ENCODE data around the gene SLC40A1.
"Not testable (repeated sequence)": the region's sequence is repeated elsewhere in the genome, so short reads cannot be mapped to it uniquely, and the experiment has no call there.

Gene SLC40A1

GRCh38 chr2:189610700-189611099 lies 30.1 kb upstream of the SLC40A1 start:
- Mint-ChIP-seq H3K27ac (no peak overlapping the region), H3K4me3 (no peak overlapping the region), H3K27me3 (ENCODE audit: low read depth) (no peaks in the 10 kb centered on the region), H3K9me3 (no peaks in the 10 kb centered on the region), H3K4me1 (ENCODE audit: low read depth) (peaks cover 3% of the 10 kb centered on the region), H3K36me3 (ENCODE audit: low read depth) (no peaks in the 10 kb centered on the region)

- H3K27ac Mint-ChIP-seq = no peak overlapping the region
- no peaks in the 10 kb centered on the region for H3K9me3 Mint-ChIP-seq
- H3K4me1 Mint-ChIP-seq (ENCODE audit: low read depth) = peaks cover 3% of the 10 kb centered on the region
- H3K27me3 Mint-ChIP-seq (ENCODE audit: low read depth) = no peaks in the 10 kb centered on the region
- H3K4me3 Mint-ChIP-seq = no peak overlapping the region
- no peaks in the 10 kb centered on the region for H3K36me3 Mint-ChIP-seq (ENCODE audit: low read depth)
These were observed 29.3 kb upstream of the SLC40A1 start for GRCh38 chr2:189609853-189610252.

GRCh38 chr2:189609423-189609816 lies 28.8 kb upstream of the SLC40A1 start:
- no peaks in the 10 kb centered on the region for H3K36me3 Mint-ChIP-seq (ENCODE audit: low read depth)

GRCh38 chr2:189608795-189609422 lies 28.3 kb upstream of the SLC40A1 start:
- Mint-ChIP-seq H3K27me3 (ENCODE audit: low read depth) (no peaks in the 10 kb centered on the region), H3K9me3 (no peaks in the 10 kb centered on the region), H3K4me1 (ENCODE audit: low read depth) (peaks cover 3% of the 10 kb centered on the region), H3K36me3 (ENCODE audit: low read depth) (no peaks in the 10 kb centered on the region), H3K4me3 (no peak overlapping the region), H3K27ac (no peak overlapping the region)

More at GRCh38 chr2:189609423-189609816, 28.8 kb upstream of the SLC40A1 start:
- no peaks in the 10 kb centered on the region for H3K27me3 Mint-ChIP-seq (ENCODE audit: low read depth)
- no peak overlapping the region for H3K27ac Mint-ChIP-seq
- H3K9me3 Mint-ChIP-seq = no peaks in the 10 kb centered on the region
- H3K4me3 Mint-ChIP-seq = no peak overlapping the region
- H3K4me1 Mint-ChIP-seq (ENCODE audit: low read depth) = peaks cover 3% of the 10 kb centered on the region

GRCh38 chr2:189608170-189608569 lies 27.6 kb upstream of the SLC40A1 start:
- H3K4me3 Mint-ChIP-seq = no peak overlapping the region
- H3K27ac Mint-ChIP-seq = no peak overlapping the region
- H3K27me3 Mint-ChIP-seq (ENCODE audit: low read depth) = no peaks in the 10 kb centered on the region
- H3K36me3 Mint-ChIP-seq (ENCODE audit: low read depth) = no peaks in the 10 kb centered on the region
- H3K9me3 Mint-ChIP-seq = no peaks in the 10 kb centered on the region
- H3K4me1 Mint-ChIP-seq (ENCODE audit: low read depth) = peaks cover 2% of the 10 kb centered on the region

GRCh38 chr2:189602233-189602632 lies 21.6 kb upstream of the SLC40A1 start:
- no peaks in the 10 kb centered on the region for H3K9me3 Mint-ChIP-seq
- no peaks in the 10 kb centered on the region for H3K36me3 Mint-ChIP-seq (ENCODE audit: low read depth)
- no peak overlapping the region for H3K4me3 Mint-ChIP-seq
- H3K4me1 Mint-ChIP-seq (ENCODE audit: low read depth) = no peaks in the 10 kb centered on the region
- peaks cover 3% of the 10 kb centered on the region for H3K27me3 Mint-ChIP-seq (ENCODE audit: low read depth)
- H3K27ac Mint-ChIP-seq = no peak overlapping the region

GRCh38 chr2:189601652-189602051 lies 21.1 kb upstream of the SLC40A1 start:
- H3K4me1 Mint-ChIP-seq (ENCODE audit: low read depth); H3K9me3 Mint-ChIP-seq; H3K27ac Mint-ChIP-seq: not testable (repeated sequence)

GRCh38 chr2:189601043-189601442 lies 20.5 kb upstream of the SLC40A1 start:
- Mint-ChIP-seq H3K4me1 (ENCODE audit: low read depth) (no peaks in the 10 kb centered on the region), H3K36me3 (ENCODE audit: low read depth) (no peaks in the 10 kb centered on the region), H3K27me3 (ENCODE audit: low read depth) (peaks cover 3% of the 10 kb centered on the region), H3K27ac (no peak overlapping the region), H3K9me3 (no peaks in the 10 kb centered on the region), H3K4me3 (no peak overlapping the region)

More at GRCh38 chr2:189601652-189602051, 21.1 kb upstream of the SLC40A1 start:
- H3K27me3 Mint-ChIP-seq (ENCODE audit: low read depth); H3K4me3 Mint-ChIP-seq; H3K36me3 Mint-ChIP-seq (ENCODE audit: low read depth): not testable (repeated sequence)

- Mint-ChIP-seq H3K36me3 (ENCODE audit: low read depth) (no peaks in the 10 kb centered on the region), H3K27ac (no peak overlapping the region), H3K4me3 (no peak overlapping the region), H3K27me3 (ENCODE audit: low read depth) (peaks cover 3% of the 10 kb centered on the region), H3K4me1 (ENCODE audit: low read depth) (peaks cover 2% of the 10 kb centered on the region), H3K9me3 (no peaks in the 10 kb centered on the region)
These were observed 18.7 kb upstream of the SLC40A1 start for GRCh38 chr2:189599245-189599644.

- no peak overlapping the region for H3K4me3 Mint-ChIP-seq
- H3K27ac Mint-ChIP-seq = no peak overlapping the region
- peaks cover 17% of the 10 kb centered on the region for H3K4me1 Mint-ChIP-seq (ENCODE audit: low read depth)
- no peaks in the 10 kb centered on the region for H3K36me3 Mint-ChIP-seq (ENCODE audit: low read depth)
- H3K9me3 Mint-ChIP-seq = no peaks in the 10 kb centered on the region
- H3K27me3 Mint-ChIP-seq (ENCODE audit: low read depth) = peaks cover 3% of the 10 kb centered on the region
These were observed 14.8 kb upstream of the SLC40A1 start for GRCh38 chr2:189595417-189595816.

GRCh38 chr2:189594305-189594704 lies 13.7 kb upstream of the SLC40A1 start:
- peaks cover 3% of the 10 kb centered on the region for H3K27me3 Mint-ChIP-seq (ENCODE audit: low read depth)
- H3K4me3 Mint-ChIP-seq = no peak overlapping the region
- H3K36me3 Mint-ChIP-seq (ENCODE audit: low read depth) = no peaks in the 10 kb centered on the region
- H3K4me1 Mint-ChIP-seq (ENCODE audit: low read depth) = peaks cover 17% of the 10 kb centered on the region
- no peaks in the 10 kb centered on the region for H3K9me3 Mint-ChIP-seq
- no peak overlapping the region for H3K27ac Mint-ChIP-seq

- no peak overlapping the region for H3K4me3 Mint-ChIP-seq
These were observed 12.5 kb upstream of the SLC40A1 start for GRCh38 chr2:189593115-189593514.

GRCh38 chr2:189592353-189592984 lies 11.9 kb upstream of the SLC40A1 start:
- H3K4me3 Mint-ChIP-seq = no peak overlapping the region
- no peaks in the 10 kb centered on the region for H3K36me3 Mint-ChIP-seq (ENCODE audit: low read depth)
- H3K4me1 Mint-ChIP-seq (ENCODE audit: low read depth) = peaks cover 17% of the 10 kb centered on the region
- no peaks in the 10 kb centered on the region for H3K9me3 Mint-ChIP-seq
- no peak overlapping the region for H3K27ac Mint-ChIP-seq
- H3K27me3 Mint-ChIP-seq (ENCODE audit: low read depth) = peaks cover 3% of the 10 kb centered on the region

More at GRCh38 chr2:189593115-189593514, 12.5 kb upstream of the SLC40A1 start:
- Mint-ChIP-seq H3K27ac (no peak overlapping the region), H3K9me3 (no peaks in the 10 kb centered on the region), H3K27me3 (ENCODE audit: low read depth) (peaks cover 3% of the 10 kb centered on the region), H3K4me1 (ENCODE audit: low read depth) (peaks cover 17% of the 10 kb centered on the region), H3K36me3 (ENCODE audit: low read depth) (no peaks in the 10 kb centered on the region)

- H3K36me3 Mint-ChIP-seq (ENCODE audit: low read depth) = no peaks in the 10 kb centered on the region
- no peak overlapping the region for H3K4me3 Mint-ChIP-seq
- H3K27ac Mint-ChIP-seq = no peak overlapping the region
- H3K27me3 Mint-ChIP-seq (ENCODE audit: low read depth) = peaks cover 17% of the 10 kb centered on the region
- peaks cover 10% of the 10 kb centered on the region for H3K4me1 Mint-ChIP-seq (ENCODE audit: low read depth)
- no peaks in the 10 kb centered on the region for H3K9me3 Mint-ChIP-seq
These were observed 7.2 kb upstream of the SLC40A1 start for GRCh38 chr2:189587780-189588179.

GRCh38 chr2:189585226-189585756 lies 4.7 kb upstream of the SLC40A1 start:
- Mint-ChIP-seq H3K27me3 (ENCODE audit: low read depth) (peaks cover 37% of the 10 kb centered on the region), H3K36me3 (ENCODE audit: low read depth) (no peaks in the 10 kb centered on the region), H3K9me3 (no peaks in the 10 kb centered on the region), H3K27ac (no peak overlapping the region), H3K4me3 (no peak overlapping the region), H3K4me1 (ENCODE audit: low read depth) (peaks cover 9% of the 10 kb centered on the region)
